Adrenal gland (tissue), 12 donors: ENCODE data around the gene OR8D1. TPM values are rescaled to one million over a fixed set of nuclear protein-coding genes. Genes with fewer than 3 reads are reported as not detected.

ENCODE experiments used
- DNase-seq, 7 donors: peaks; one replicate each; pipeline ENCODE4 v3.0.0-alpha.2; 2019 to 2020
- H3K27ac ChIP-seq, 5 donors: fragments of 200-600 bp; sonication (generic) in 4 of 5; 1 replicate in 3 of 5; 2 replicates in 2 of 5; pipeline versions ENCODE4 v1.5.1 to v1.8.0; 2016 to 2020; ENCODE audit warnings: mild to moderate bottlenecking in 1 of 5
- H3K27me3 ChIP-seq: fragments of 200-600 bp; 2 replicates; pipeline ENCODE4 v1.8.0; 2021
- H3K36me3 ChIP-seq, 2 donors: fragments of 200-600 bp; replicated peaks in 1 of 2; 1 replicate in 1 of 2; 2 replicates in 1 of 2; pipeline versions ENCODE4 v1.5.1 to v1.8.0; 2018 to 2022
- H3K4me1 ChIP-seq, 2 donors: fragments of 200-600 bp; replicated peaks in 1 of 2; 1 replicate in 1 of 2; 2 replicates in 1 of 2; pipeline versions ENCODE4 v1.5.1 to v1.8.0; 2018 to 2021
- H3K4me3 ChIP-seq, 4 donors: fragments of 200-600 bp; sonication (generic) in 3 of 4; one replicate each; pipeline ENCODE4 v1.5.1; 2016 to 2018
- H3K9me3 ChIP-seq, 3 donors: fragments of 200-600 bp; sonication (generic) in 1 of 3; replicated peaks in 1 of 3; 1 replicate in 2 of 3; 2 replicates in 1 of 3; pipeline versions ENCODE4 v1.5.1 to v1.8.0; 2016 to 2021
- POLR2A ChIP-seq, 2 donors: fragments of 450-650 bp; IDR thresholded peaks; one replicate each; pipeline ENCODE4 v1.6.1; 2017; ENCODE audit warnings: antibody characterized with exemption in 2 of 2, mild to moderate bottlenecking in 2 of 2, moderate library complexity in 1 of 2
- WGBS, 4 donors: extraction: QIAGEN DNeasy Blood & Tissue Kit in 2 of 4; methylation state at CpG; one replicate each; pipeline versions ENCODE4 v1.1.5 to v1.1.7; 2013 to 2017; 5-methylcytosine and 5-hydroxymethylcytosine counted together
- intact Hi-C, 2 donors: fragments of 100-400 bp; cut with DNase I; formaldehyde crosslinking; loops; one replicate each; pipeline versions ENCODE4 v1.14.1 to v1.15.0; 2022 to 2023
- polyA plus RNA-seq, 3 donors: library from polyadenylated mRNA; stranded (reverse); fragments of 200-250 nt in 2 of 3; fragments of 350-450 nt in 1 of 3; fragmentation: Illumina TruSeq in 1 of 3; extraction: RNeasy Lipid Tissue Mini Kit (QIAGEN cat#74804) in 1 of 3; gene quantifications; one replicate each; pipeline ENCODE4 v1.2.3, GENCODE V29; 2013 to 2014
- total RNA-seq, 9 donors: library from RNA; depleted of rRNA in 4 of 9; stranded (reverse); fragments of >200 nt in 4 of 9; fragments of 120-200 nt in 1 of 9; fragmentation: NEBNext Ultra II Directional in 1 of 9; extraction: Animal tissue kit (Norgen Biotek cat#: 25700) in 1 of 9; gene quantifications; one replicate each; pipeline versions ENCODE4 v1.1.0 to v1.2.4, GENCODE V29; 2013 to 2023
- TF ChIP-seq, protein P1 (sequence below), 6 experiments: fragments of 450-650 bp in 4 of 6; fragments of 200-600 bp in 2 of 6; sonication (generic) in 1 of 6; IDR thresholded peaks; 1 replicate in 5 of 6; 2 replicates in 1 of 6; pipeline versions ENCODE4 v1.5.1 to v1.8.0; 2016 to 2021; ENCODE audit warnings: antibody characterized with exemption in 6 of 6, mild to moderate bottlenecking in 2 of 6, moderate library complexity in 1 of 6
- donor health status: healthy with polysubstance abuse.
- donor health status: Bipolar disorder and iron deficiency.
- donor health status: DM: yes; HTN: yes; CAD: no.
- donor health status: DM: no; HTN: no; CAD: no.
- donor health status: DM: no; HTN: no; CAD: no.
- donor health status: DM: yes; HTN: yes; CAD: no.

Gene OR8D1
- total and polyA plus RNA-seq, 12 donors: not detected

DNA sequence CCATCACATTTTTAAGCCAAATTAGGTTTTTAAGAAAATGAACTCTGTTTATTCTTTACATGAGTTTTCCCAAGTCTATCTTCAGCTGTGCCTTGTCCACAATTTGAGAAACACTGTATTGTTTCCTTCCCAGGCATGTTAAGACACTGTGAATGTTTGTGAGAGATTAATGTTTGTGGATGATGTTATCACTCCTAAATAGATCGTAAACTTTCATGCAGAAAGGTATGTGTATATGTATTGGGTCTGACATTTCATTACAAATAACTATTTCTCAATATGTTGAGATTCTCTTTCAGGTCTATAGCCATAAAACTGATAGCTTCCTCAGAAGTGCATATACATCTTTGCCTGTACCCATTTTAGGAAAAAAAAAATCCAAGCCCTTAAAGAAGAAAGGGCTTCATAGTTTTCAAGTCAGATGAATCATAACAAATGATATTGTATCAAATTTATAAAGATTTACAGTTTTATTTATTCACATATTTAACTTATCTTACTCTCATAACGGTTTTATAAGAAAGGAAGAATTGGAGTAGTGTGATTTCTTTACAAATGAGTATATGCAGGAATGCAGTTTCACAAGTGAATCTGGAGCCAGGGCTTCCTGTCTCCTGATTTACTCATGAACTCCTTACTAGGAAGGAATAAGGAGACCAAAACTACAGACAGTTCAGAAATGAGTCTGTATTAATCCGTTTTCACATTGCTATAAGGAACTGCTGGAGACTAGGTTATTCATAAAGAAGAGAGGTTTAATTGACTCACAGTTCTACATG lies 11.2 kb downstream of the OR8D1 start:
- WGBS, 4 donors: 41 to 56% (median 52%) methylated on average over 3 of the region's 3 CpGs
- Histone ChIP-seq H3K4me3 (no peak overlapping the region), H3K27me3 (no peaks in the 10 kb centered on the region), H3K27ac (no peak overlapping the region), H3K36me3 (no peaks in the 10 kb centered on the region), H3K4me1 (peaks cover 0 to 8% of the 10 kb centered on the region in 2 donors), H3K9me3 (no peaks in the 10 kb centered on the region)
- intact Hi-C loops: no loop called here
- no peak for DNase-seq
- TF ChIP-seq, protein P1, sequence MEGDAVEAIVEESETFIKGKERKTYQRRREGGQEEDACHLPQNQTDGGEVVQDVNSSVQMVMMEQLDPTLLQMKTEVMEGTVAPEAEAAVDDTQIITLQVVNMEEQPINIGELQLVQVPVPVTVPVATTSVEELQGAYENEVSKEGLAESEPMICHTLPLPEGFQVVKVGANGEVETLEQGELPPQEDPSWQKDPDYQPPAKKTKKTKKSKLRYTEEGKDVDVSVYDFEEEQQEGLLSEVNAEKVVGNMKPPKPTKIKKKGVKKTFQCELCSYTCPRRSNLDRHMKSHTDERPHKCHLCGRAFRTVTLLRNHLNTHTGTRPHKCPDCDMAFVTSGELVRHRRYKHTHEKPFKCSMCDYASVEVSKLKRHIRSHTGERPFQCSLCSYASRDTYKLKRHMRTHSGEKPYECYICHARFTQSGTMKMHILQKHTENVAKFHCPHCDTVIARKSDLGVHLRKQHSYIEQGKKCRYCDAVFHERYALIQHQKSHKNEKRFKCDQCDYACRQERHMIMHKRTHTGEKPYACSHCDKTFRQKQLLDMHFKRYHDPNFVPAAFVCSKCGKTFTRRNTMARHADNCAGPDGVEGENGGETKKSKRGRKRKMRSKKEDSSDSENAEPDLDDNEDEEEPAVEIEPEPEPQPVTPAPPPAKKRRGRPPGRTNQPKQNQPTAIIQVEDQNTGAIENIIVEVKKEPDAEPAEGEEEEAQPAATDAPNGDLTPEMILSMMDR (IDR thresholded peaks at IDR 0.05): no peak
- TF ChIP-seq POLR2A (IDR thresholded peaks at IDR 0.05): no peak

DNA sequence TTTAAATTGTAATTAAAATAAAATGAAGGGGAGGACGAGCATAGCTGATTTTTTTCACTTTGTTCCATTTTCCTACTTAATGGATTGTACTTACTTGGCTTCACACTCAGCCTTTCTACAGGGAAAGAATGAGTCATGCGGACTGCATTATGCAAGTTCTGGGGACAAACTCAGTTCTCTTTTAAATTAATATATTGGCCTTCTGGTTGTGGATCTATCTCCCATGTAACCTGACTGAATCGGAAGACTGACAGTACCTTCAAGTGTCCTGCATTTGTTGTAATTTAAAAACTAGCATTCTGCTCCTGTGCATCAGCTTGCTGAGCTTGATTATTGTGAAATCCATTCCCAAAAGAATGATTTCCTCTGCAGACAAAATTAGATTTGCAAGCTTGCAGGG lies 12.2 kb downstream of the OR8D1 start:
- DNase-seq: peak in 6 of 7 donors; percentile 22 to 66 (median 50)
- WGBS, 4 donors: 23 to 64% (median 41%) methylated on average over 3 of the region's 3 CpGs
- no peaks in the 10 kb centered on the region for H3K36me3 ChIP-seq
- H3K27me3 ChIP-seq: no peaks in the 10 kb centered on the region
- H3K9me3 ChIP-seq: no peaks in the 10 kb centered on the region
- H3K27ac ChIP-seq: peak overlapping the region in 1 of 5 donors; percentile 6
- TF ChIP-seq, protein P1 (IDR thresholded peaks at IDR 0.05): no peak
- TF ChIP-seq POLR2A (IDR thresholded peaks at IDR 0.05): no peak
- H3K4me1 ChIP-seq: peaks cover 0 to 8% of the 10 kb centered on the region in 2 donors
- no peak overlapping the region for H3K4me3 ChIP-seq
- intact Hi-C loops: no loop called here

DNA sequence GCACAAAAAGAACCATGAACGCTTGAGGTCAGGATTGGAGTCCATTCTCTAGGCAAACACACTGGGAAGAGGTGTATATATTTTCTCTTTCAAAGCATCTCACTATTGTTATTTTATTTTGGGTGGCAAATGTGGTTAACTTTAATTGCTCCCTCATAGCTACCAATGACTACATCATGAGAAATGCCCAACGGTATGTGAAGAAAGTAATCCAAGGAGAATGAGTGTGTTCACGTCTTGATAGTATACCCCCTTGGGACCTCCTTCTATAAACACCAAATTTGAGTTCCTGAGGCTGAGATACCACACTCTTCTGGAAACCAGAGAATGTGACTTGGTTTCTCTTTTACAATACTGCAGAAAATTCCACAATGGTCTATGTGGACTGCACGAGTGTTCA lies 15.8 kb downstream of the OR8D1 start:
- intact Hi-C loops: no loop called here
- no peak for DNase-seq
- Histone ChIP-seq H3K27ac (no peak overlapping the region), H3K4me3 (no peak overlapping the region), H3K36me3 (no peaks in the 10 kb centered on the region), H3K9me3 (no peaks in the 10 kb centered on the region), H3K27me3 (no peaks in the 10 kb centered on the region), H3K4me1 (peaks cover 0 to 8% of the 10 kb centered on the region in 2 donors)
- TF ChIP-seq POLR2A (IDR thresholded peaks at IDR 0.05): no peak
- TF ChIP-seq, protein P1 (IDR thresholded peaks at IDR 0.05): no peak
- WGBS, 4 donors: 68 to 85% (median 78%) methylated on average over 4 of the region's 4 CpGs

DNA sequence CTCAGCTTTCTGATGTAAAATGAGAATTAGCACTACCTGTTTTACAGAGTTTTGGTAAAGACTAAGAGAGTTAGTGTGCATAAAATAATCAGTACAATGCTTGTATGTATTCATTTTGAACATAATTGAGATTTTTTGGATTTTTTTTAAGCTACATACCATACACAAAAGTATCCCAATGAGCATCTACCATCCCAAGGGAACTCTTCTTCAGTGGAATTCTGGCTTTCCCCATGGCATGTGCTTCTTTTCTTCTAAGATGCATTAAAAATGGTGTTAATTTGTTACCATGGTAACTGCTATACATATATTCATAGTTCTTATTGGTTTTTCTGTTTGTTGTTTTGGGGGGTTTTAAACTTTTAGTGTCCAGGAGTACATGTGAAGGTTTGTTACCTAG lies 17.7 kb downstream of the OR8D1 start:
- H3K4me3 ChIP-seq: no peak overlapping the region
- no peaks in the 10 kb centered on the region for H3K27me3 ChIP-seq
- no peaks in the 10 kb centered on the region for H3K36me3 ChIP-seq
- intact Hi-C loops: no loop called here
- no peaks in the 10 kb centered on the region for H3K4me1 ChIP-seq
- H3K9me3 ChIP-seq: no peaks in the 10 kb centered on the region
- DNase-seq: no peak
- TF ChIP-seq POLR2A (IDR thresholded peaks at IDR 0.05): no peak
- TF ChIP-seq, protein P1 (IDR thresholded peaks at IDR 0.05): no peak
- no peak overlapping the region for H3K27ac ChIP-seq
